Lower leg skin (tissue), 4 donors: ENCODE results near the gene FBXO46. TPM values are rescaled to one million over a fixed set of nuclear protein-coding genes. Genes with fewer than 3 reads are reported as not detected.
A peak's percentile ranks its signal among the peaks of the same experiment; 100 is the strongest.

Source experiments
- DNase-seq, 2 donors: peaks; one replicate each; pipeline ENCODE4 v3.0.0-alpha.2; 2019; ENCODE audit warnings: low spot score in 2 of 2
- H3K4me3 ChIP-seq: fragments of 200-600 bp; sonication (generic); 2 replicates; pipeline ENCODE4 v1.5.1; 2017; ENCODE audit warnings: mild to moderate bottlenecking, low read depth; ENCODE audit not compliant: poor library complexity, severe bottlenecking
- CTCF ChIP-seq, 3 donors: fragments of 450-650 bp; IDR thresholded peaks; one replicate each; pipeline ENCODE4 v1.5.1; 2016; ENCODE audit warnings: antibody characterized with exemption in 3 of 3, mild to moderate bottlenecking in 3 of 3, moderate library complexity in 2 of 3
- POLR2A ChIP-seq, 2 donors: fragments of 450-650 bp; IDR thresholded peaks; one replicate each; pipeline ENCODE4 v1.6.1; 2016 to 2017; ENCODE audit warnings: antibody characterized with exemption in 2 of 2, mild to moderate bottlenecking in 1 of 2, moderate library complexity in 1 of 2
- WGBS, 2 donors: methylation state at CpG; one replicate each; pipeline ENCODE4 v1.1.5; 2018; 5-methylcytosine and 5-hydroxymethylcytosine counted together
- intact Hi-C: fragments of 100-400 bp; cut with DNase I; formaldehyde crosslinking; loops from one replicate; pipeline ENCODE4 v1.15.0; 2023; ENCODE audit warnings: low total_unique reads
- total RNA-seq, 4 donors: library from RNA; depleted of rRNA; stranded (reverse); fragments of >200 nt; gene quantifications; one replicate each; pipeline ENCODE4 v1.1.0, GENCODE V29; 2016

Gene FBXO46
- total RNA-seq, 4 donors from 2014 or later = 22.0 to 26.7 (median 25.4) TPM

- H3K4me3 ChIP-seq = no peak overlapping the region
- DNase-seq = peak; percentile 78 to 94
- 3 to 5% methylated on average over 34 to 49 of the region's 49 CpGs for WGBS, 2 donors
- intact Hi-C loops = no loop called here
- TF ChIP-seq POLR2A (IDR thresholded peaks at IDR 0.05) (no peak), CTCF (IDR thresholded peaks at IDR 0.05) (no peak)
Measured at GRCh38 chr19:45677351-45678230, 53.1 kb downstream of the FBXO46 start.

- no peak for DNase-seq
- 9 to 11% methylated on average over 16 to 25 of the region's 28 CpGs for WGBS, 2 donors
- TF ChIP-seq CTCF (IDR thresholded peaks at IDR 0.05) = no peak
- TF ChIP-seq POLR2A (IDR thresholded peaks at IDR 0.05) = no peak
- intact Hi-C loops = no loop called here
- H3K4me3 ChIP-seq = no peak overlapping the region
Measured at GRCh38 chr19:45676851-45677263, 53.8 kb downstream of the FBXO46 start.

GRCh38 chr19:45674946-45675345 is 55.8 kb downstream of the FBXO46 start:
- 62 to 68% methylated on average over 7 of the region's 7 CpGs for WGBS, 2 donors
- intact Hi-C loops = no loop called here
- no peak for DNase-seq
- TF ChIP-seq POLR2A (IDR thresholded peaks at IDR 0.05) (no peak), CTCF (IDR thresholded peaks at IDR 0.05) (no peak)
- no peak overlapping the region for H3K4me3 ChIP-seq

- no peak for TF ChIP-seq CTCF (IDR thresholded peaks at IDR 0.05)
- no peak for TF ChIP-seq POLR2A (IDR thresholded peaks at IDR 0.05)
- intact Hi-C loops = no loop called here
- DNase-seq = peak; percentile 64 to 93
- 14 to 17% methylated on average over 37 to 42 of the region's 42 CpGs for WGBS, 2 donors
- H3K4me3 ChIP-seq = no peak overlapping the region
Measured at GRCh38 chr19:45670670-45671453, 59.8 kb downstream of the FBXO46 start.

- no peak for DNase-seq
- intact Hi-C loops = no loop called here
- WGBS, 2 donors = 2% methylated on average over 19 of the region's 19 CpGs
Measured at GRCh38 chr19:45668342-45668871, 62.3 kb downstream of the FBXO46 start.

More at GRCh38 chr19:45668342-45668871, 62.3 kb downstream of the FBXO46 start:
- no peak overlapping the region for H3K4me3 ChIP-seq
- TF ChIP-seq CTCF (IDR thresholded peaks at IDR 0.05) (no peak), POLR2A (IDR thresholded peaks at IDR 0.05) (no peak)
